Coronary artery (tissue), 2 donors: Measurements from ENCODE around the gene NR2E3.

Experiments
- DNase-seq: peaks from one replicate; pipeline ENCODE4 v3.0.0-alpha.2; 2017; ENCODE audit warnings: low spot score
- H3K27ac ChIP-seq, 2 donors: fragments of 200-600 bp; sonication (generic); one replicate each; pipeline ENCODE4 v1.5.1; 2016 to 2019
- H3K4me3 ChIP-seq: fragments of 200-600 bp; sonication (generic); 2 replicates; pipeline ENCODE4 v1.5.1; 2016; ENCODE audit warnings: mild to moderate bottlenecking, moderate library complexity
- TF ChIP-seq, protein P1 (sequence below): fragments of 200-600 bp; sonication (generic); IDR thresholded peaks from one replicate; pipeline ENCODE4 v1.5.1; 2019; ENCODE audit warnings: antibody characterized with exemption

The NR2E3 gene

DNA sequence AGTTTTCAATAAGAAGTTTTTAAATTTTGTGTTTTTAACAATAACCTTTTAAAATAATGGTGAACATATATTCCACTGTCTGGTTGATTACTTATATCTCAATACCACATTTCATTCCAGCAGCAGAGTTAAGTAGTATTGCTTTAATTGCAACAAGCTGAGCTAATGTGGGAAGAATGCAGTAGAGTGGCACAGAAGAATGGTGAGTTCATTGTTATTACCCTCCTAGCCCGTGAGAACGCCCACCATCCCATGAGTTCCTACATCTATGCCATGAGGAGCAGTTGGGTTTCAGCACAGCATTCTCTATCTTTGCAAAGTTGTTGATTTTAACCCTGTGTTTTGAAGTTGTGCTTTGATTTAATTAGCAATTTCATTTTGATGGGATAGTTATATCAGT, 17.8 kb upstream of the NR2E3 start:
- H3K27ac ChIP-seq: no peak overlapping the region
- peak; percentile 24 for DNase-seq
- TF ChIP-seq, protein P1, sequence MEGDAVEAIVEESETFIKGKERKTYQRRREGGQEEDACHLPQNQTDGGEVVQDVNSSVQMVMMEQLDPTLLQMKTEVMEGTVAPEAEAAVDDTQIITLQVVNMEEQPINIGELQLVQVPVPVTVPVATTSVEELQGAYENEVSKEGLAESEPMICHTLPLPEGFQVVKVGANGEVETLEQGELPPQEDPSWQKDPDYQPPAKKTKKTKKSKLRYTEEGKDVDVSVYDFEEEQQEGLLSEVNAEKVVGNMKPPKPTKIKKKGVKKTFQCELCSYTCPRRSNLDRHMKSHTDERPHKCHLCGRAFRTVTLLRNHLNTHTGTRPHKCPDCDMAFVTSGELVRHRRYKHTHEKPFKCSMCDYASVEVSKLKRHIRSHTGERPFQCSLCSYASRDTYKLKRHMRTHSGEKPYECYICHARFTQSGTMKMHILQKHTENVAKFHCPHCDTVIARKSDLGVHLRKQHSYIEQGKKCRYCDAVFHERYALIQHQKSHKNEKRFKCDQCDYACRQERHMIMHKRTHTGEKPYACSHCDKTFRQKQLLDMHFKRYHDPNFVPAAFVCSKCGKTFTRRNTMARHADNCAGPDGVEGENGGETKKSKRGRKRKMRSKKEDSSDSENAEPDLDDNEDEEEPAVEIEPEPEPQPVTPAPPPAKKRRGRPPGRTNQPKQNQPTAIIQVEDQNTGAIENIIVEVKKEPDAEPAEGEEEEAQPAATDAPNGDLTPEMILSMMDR: no peak
- no peak overlapping the region for H3K4me3 ChIP-seq

DNA sequence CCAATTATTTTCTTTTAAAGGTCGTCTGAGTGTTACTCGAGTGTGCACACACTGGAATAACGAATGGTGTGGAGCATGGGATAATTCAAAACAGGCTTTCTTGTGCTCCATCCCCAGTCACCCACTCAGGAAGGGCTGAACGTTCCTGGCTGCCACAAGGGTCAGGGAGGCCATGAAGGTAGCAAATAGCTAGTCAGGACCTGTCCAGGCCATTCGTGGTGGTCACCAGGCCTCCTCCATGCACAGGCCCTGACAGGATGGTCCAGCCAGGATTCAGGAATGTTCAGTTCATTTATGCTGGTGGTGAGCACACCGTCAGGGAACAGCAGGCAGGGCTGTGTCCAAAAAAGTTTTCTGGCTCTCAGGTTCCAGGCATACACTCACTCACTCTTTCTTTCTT, 11.7 kb upstream of the NR2E3 start:
- TF ChIP-seq, protein P1: no peak
- H3K4me3 ChIP-seq: no peak overlapping the region
- H3K27ac ChIP-seq: no peak overlapping the region
- DNase-seq: no peak

DNA sequence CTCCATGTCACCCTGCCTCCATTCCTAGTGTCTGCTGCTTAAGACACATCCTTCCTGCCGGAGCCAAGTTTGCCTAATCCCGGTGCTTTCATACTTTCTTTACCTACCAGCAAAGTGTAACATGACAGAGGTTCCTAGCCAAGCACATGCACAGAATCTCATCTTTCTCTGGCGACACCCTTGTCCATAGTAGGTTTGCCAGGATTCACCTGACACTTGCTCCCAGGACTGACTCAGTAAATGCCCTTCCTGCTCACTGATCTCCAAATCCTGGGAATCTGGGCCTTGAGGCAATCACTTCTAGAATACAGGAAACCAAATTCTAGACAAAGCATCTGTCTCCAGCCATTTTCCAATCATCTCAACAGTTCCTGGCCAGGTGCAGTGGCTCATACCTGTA, 10.2 kb upstream of the NR2E3 start:
- Histone ChIP-seq H3K4me3 (no peak overlapping the region), H3K27ac (no peak overlapping the region)
- TF ChIP-seq, protein P1: no peak
- DNase-seq: no peak

DNA sequence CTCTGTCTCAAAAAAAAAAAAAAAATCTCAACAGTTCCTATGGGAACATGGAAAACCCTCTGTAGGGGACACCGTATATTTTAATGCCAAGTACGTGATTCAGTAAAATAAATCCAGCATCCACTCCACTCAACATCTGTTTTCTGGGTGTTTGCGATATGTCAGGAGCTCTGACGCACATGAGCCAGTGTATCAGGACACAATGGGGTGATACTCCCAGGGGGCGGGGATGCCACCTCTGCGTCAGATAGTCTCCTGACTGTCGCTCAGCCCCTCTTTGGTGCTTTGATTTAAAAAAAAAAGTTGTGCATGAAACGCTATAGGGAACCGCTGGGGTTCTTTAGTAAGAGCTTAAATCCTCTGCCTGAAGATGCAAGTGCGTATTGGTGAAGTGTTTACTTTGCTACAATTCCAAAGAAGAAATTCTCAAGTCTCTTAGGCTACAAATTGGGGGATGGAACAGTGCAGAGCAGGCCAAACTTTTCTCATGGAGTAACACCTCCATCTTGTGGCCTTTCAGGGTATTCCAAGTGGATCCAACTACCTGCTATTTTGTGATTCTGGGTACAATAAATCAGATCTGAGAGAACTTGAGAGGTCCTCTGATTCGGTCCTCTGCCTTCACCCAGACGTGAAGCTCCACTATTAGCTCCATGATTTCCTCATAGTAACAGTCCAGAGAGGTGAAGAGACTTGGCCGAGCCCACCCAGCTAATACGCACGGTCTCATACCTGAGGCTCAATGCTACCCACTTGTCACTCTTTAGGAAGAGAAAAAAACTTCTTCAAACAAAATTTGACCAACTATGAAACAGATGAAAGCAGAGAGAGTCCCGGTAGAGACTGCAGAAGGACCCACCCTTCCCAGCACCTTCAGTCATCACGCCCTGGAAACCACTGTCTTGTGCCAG, 9.3 kb upstream of the NR2E3 start:
- DNase-seq: no peak
- TF ChIP-seq, protein P1: peak; percentile 85
- Histone ChIP-seq H3K27ac (no peak overlapping the region), H3K4me3 (no peak overlapping the region)

DNA sequence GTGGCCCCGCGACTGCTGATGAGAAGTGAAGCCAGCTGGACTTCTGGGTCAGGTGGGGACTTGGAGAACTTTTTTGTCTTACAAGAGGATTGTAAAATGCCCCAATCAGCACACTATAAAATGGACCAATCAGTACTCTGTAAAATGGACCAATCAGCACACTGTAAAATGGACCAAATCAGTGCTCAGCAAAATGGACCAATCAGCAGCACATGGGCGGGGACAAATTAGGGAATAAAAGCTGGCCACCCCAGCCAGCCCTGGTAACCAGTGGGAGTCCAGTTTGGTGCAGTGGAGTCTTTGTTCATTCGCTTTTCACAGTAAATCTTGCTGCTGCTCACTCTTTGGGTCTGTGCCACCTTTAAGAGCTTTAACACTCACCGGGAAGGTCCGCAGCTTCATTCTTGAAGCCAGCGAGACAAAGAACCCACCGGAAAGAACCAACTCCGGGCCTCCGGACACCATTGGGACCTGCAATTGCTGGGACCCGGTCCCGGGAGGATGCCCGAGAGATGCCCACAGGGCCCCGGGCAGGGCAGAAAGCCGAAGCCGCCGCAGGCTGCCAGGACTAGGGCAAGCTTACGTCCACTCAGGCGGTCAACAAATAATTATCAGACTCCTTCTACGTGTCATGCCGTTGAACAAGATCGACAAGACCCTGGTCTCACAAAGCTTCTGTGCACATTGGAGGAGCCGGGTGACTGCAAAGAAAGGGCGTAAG, 8.3 kb upstream of the NR2E3 start:
- Histone ChIP-seq H3K27ac (no peak overlapping the region), H3K4me3 (no peak overlapping the region)
- TF ChIP-seq, protein P1: no peak
- no peak for DNase-seq

DNA sequence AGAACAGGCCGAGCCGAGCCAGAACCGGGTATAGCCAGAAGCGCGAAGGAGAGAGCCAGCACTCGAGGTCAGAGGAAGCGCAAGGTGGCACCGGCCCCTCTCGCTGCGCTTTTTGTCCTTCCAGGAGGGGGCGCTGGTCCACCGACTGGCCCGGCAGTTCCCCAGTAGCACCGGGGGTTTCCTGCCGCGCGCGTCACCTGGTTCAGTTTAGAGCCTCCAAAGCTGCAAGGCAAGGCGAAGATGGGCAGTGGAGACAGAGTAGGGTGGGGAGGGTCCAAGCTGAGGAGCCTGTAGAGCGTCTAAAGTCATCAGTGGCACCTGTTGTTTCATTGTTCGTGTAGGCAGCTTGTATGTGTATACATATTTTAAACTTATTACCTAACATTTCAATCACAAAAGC, 7.6 kb upstream of the NR2E3 start:
- TF ChIP-seq, protein P1: no peak
- no peak for DNase-seq
- Histone ChIP-seq H3K27ac (no peak overlapping the region), H3K4me3 (no peak overlapping the region)
